B cell (primary cell): ENCODE data around the gene GFOD2. TPM values are rescaled to one million over a fixed set of nuclear protein-coding genes. Genes with fewer than 3 reads are reported as not detected.

Experiments used
- ATAC-seq: fragments of 200-7000 bp; cut with Tn5 transposase; one replicate; pipeline ENCODE4 v1.10.0; 2021; ENCODE audit warnings: low read depth, mild to moderate bottlenecking, moderate number of reproducible peaks, moderate library complexity
- CTCF ChIA-PET: fragments of 350-600 bp; sonication (Branson Sonifier 250); formaldehyde crosslinking; loops from one replicate; lab custom pipeline; 2021; ENCODE audit warnings: antibody characterized with exemption, inconsistent platforms; lab: Charles Lee
- POLR2A ChIA-PET: fragments of 350-600 bp; sonication (Branson Sonifier 250); formaldehyde crosslinking; loops from one replicate; lab custom pipeline; 2021; ENCODE audit warnings: antibody characterized with exemption; lab: Charles Lee
- DNase-seq: peaks from one replicate; pipeline ENCODE4 v3.0.0; 2013
- H2AFZ ChIP-seq: 2 replicates; pipeline ENCODE4 v1.6.1; 2012; ENCODE audit warnings: mild to moderate bottlenecking, low read depth, low read length; ENCODE audit not compliant: insufficient read depth, poor library complexity, severe bottlenecking
- H3K27ac ChIP-seq, 2 donors: 1 replicate in 1 of 2; 2 replicates in 1 of 2; pipeline ENCODE4 v1.5.1; 2012 to 2013; ENCODE audit warnings: low read length in 2 of 2, mild to moderate bottlenecking in 2 of 2, moderate library complexity in 1 of 2
- H3K27me3 ChIP-seq, 4 experiments: fragments of 200-600 bp in 1 of 4; sonication (generic) in 1 of 4; replicated peaks in 1 of 4; 1 replicate in 2 of 4; 2 replicates in 2 of 4; pipeline versions ENCODE4 v1.6.1 to v1.7.0; 2013 to 2016; ENCODE audit warnings: low read length in 3 of 4, mild to moderate bottlenecking in 2 of 4, mixed read lengths in 1 of 4, moderate library complexity in 1 of 4; ENCODE audit not compliant: insufficient read depth in 4 of 4, control insufficient read depth in 3 of 4; ENCODE audit errors: control extremely low read depth in 1 of 4
- H3K36me3 ChIP-seq, 2 experiments: replicated peaks in 1 of 2; 1 replicate in 1 of 2; 2 replicates in 1 of 2; pipeline versions ENCODE4 v1.6.1 to v1.7.1; 2013; ENCODE audit warnings: low read length in 1 of 2; ENCODE audit not compliant: insufficient read depth in 2 of 2, control insufficient read depth in 1 of 2; ENCODE audit errors: control extremely low read depth in 1 of 2, extremely low read depth in 1 of 2
- H3K4me1 ChIP-seq, 2 donors: fragments of 200-600 bp in 1 of 2; sonication (generic) in 1 of 2; 1 replicate in 1 of 2; 2 replicates in 1 of 2; pipeline versions ENCODE4 v1.5.1 to v1.6.1; 2013 to 2017; ENCODE audit warnings: low read length in 2 of 2; ENCODE audit not compliant: control insufficient read depth in 2 of 2, insufficient read depth in 2 of 2
- H3K4me2 ChIP-seq: replicated peaks from 2 replicates; pipeline ENCODE3; 2012; ENCODE audit warnings: mild to moderate bottlenecking, low read depth, low read length; ENCODE audit not compliant: poor library complexity, severe bottlenecking
- H3K4me3 ChIP-seq, 5 experiments: fragments of 200-600 bp in 1 of 5; sonication (generic) in 1 of 5; 1 replicate in 3 of 5; 2 replicates in 2 of 5; pipeline versions ENCODE4 v1.5.1 to v1.7.0; 2011 to 2016; ENCODE audit warnings: low read length in 4 of 5, mild to moderate bottlenecking in 4 of 5, low read depth in 2 of 5, control low read depth in 1 of 5, moderate library complexity in 1 of 5; ENCODE audit not compliant: insufficient read depth in 1 of 5; ENCODE audit errors: control extremely low read depth in 1 of 5, extremely low read depth in 1 of 5
- H3K79me2 ChIP-seq: fragments of 200-600 bp; sonication (generic); one replicate; pipeline ENCODE4 v1.6.0; 2016; ENCODE audit warnings: low read length; ENCODE audit not compliant: control insufficient read depth, insufficient read depth
- H3K9ac ChIP-seq: fragments of 200-600 bp; sonication (generic); 2 replicates; pipeline ENCODE4 v1.6.1; 2017; ENCODE audit warnings: mild to moderate bottlenecking, low read length, moderate library complexity
- H3K9me3 ChIP-seq, 3 donors: one replicate each; pipeline versions ENCODE4 v1.6.1 to v1.7.1; 2013; ENCODE audit warnings: low read length in 2 of 3; ENCODE audit not compliant: control insufficient read depth in 2 of 3, insufficient read depth in 1 of 3; ENCODE audit errors: control extremely low read depth in 1 of 3
- H4K20me1 ChIP-seq: 2 replicates; pipeline ENCODE4 v1.6.0; 2012; ENCODE audit warnings: mild to moderate bottlenecking, low read length; ENCODE audit not compliant: insufficient read depth, control insufficient read depth, poor library complexity, severe bottlenecking
- H3K27ac Mint-ChIP-seq: one replicate; pipeline ENCODE4 v1.8.0; 2021; ENCODE audit warnings: mixed read lengths
- H3K27me3 Mint-ChIP-seq: one replicate; pipeline ENCODE4 v1.8.0; 2021; ENCODE audit warnings: mixed read lengths
- H3K4me1 Mint-ChIP-seq: one replicate; pipeline ENCODE4 v1.8.0; 2021; ENCODE audit warnings: mixed read lengths
- H3K4me3 Mint-ChIP-seq: one replicate; pipeline ENCODE4 v1.8.0; 2021; ENCODE audit warnings: mixed read lengths
- H3K9me3 Mint-ChIP-seq: one replicate; pipeline ENCODE4 v1.8.0; 2022; ENCODE audit warnings: mixed read lengths; ENCODE audit not compliant: insufficient read depth
- CTCF ChIP-seq: fragments of 200-600 bp; IDR thresholded peaks from one replicate; pipeline ENCODE4 v1.8.0; 2022; ENCODE audit warnings: antibody characterized with exemption, mild to moderate bottlenecking
- EZH2 ChIP-seq: IDR thresholded peaks from 2 replicates; pipeline ENCODE4 v1.6.1; 2012; ENCODE audit warnings: borderline replicate concordance, low read depth, mild to moderate bottlenecking, moderate library complexity, low read length; ENCODE audit not compliant: insufficient read depth, poor library complexity, severe bottlenecking
- WGBS: methylation state at CpG from one replicate; pipeline ENCODE4 v1.1.5; 2013; ENCODE audit warnings: missing lambda C conversion rate; ENCODE audit not compliant: insufficient coverage; 5-methylcytosine and 5-hydroxymethylcytosine counted together
- intact Hi-C: fragments of 100-400 bp; cut with micrococcal nuclease; formaldehyde crosslinking; loops from one replicate; pipeline ENCODE4 v1.10.0; 2022
- polyA plus RNA-seq: library from polyadenylated mRNA; depleted of rRNA; stranded (reverse); fragments of >200 nt; gene quantifications from 2 replicates; pipeline ENCODE4 v1.2.3, GENCODE V29; 2012
- total RNA-seq, 2 donors: library from RNA; stranded (reverse); fragments of 120-200 nt in 1 of 2; gene quantifications; 1 replicate in 1 of 2; 2 replicates in 1 of 2; pipeline versions ENCODE4 v1.2.3 to v1.2.4, GENCODE V29; 2013 to 2022

Gene GFOD2
- total and polyA plus RNA-seq, 2 donors (not counting 1 experiment from before 2014, with no cell fraction given): 11.9 to 18.2 TPM

- intact Hi-C loops: no loop called here
- no peak overlapping the region for H3K4me3 Mint-ChIP-seq
- no peaks in the 10 kb centered on the region for H3K27me3 Mint-ChIP-seq
- H3K27me3 ChIP-seq: no peaks in the 10 kb centered on the region
- H3K4me2 ChIP-seq: peak overlapping the region; percentile 51
- WGBS: 89% methylated on average over 3 of the region's 3 CpGs
- no peak overlapping the region for H3K27ac ChIP-seq
- H3K4me1 ChIP-seq: peaks cover 18 to 21% of the 10 kb centered on the region in 2 donors
- peaks cover 27% of the 10 kb centered on the region for H4K20me1 ChIP-seq
- H2AFZ ChIP-seq: no peak overlapping the region
- H3K4me1 Mint-ChIP-seq: peaks cover 25% of the 10 kb centered on the region
- H3K27ac Mint-ChIP-seq: no peak overlapping the region
- no peaks in the 10 kb centered on the region for H3K9me3 Mint-ChIP-seq
- peaks cover 6 to 21% of the 10 kb centered on the region in 2 experiments for H3K36me3 ChIP-seq
- DNase-seq (no peak), ATAC-seq (no peak)
- TF ChIP-seq EZH2 (no peak), CTCF (no peak)
- no peak overlapping the region for H3K9ac ChIP-seq
- peaks cover 47% of the 10 kb centered on the region for H3K79me2 ChIP-seq
- POLR2A ChIA-PET: no interaction called here
- H3K9me3 ChIP-seq: no peaks in the 10 kb centered on the region
- H3K4me3 ChIP-seq: no peak overlapping the region
- CTCF ChIA-PET: no interaction called here
Observed at GRCh38 chr16:67748834-67749233, 29.7 kb upstream of the GFOD2 start.

GRCh38 chr16:67746846-67747245 lies 27.7 kb upstream of the GFOD2 start:
- no peak overlapping the region for H3K9ac ChIP-seq
- no peak overlapping the region for H2AFZ ChIP-seq
- CTCF ChIA-PET: interaction anchor here (0.6 to 1.0 kb wide), 2 partner anchors 70 to 265 kb away, joined by 3 to 4 read pairs; no protein-coding TSS in a partner anchor
- no peak overlapping the region for H3K27ac ChIP-seq
- H3K4me2 ChIP-seq: no peak overlapping the region
- intact Hi-C loops: no loop called here
- peaks cover 18 to 21% of the 10 kb centered on the region in 2 donors for H3K4me1 ChIP-seq
- no peak for DNase-seq
- peaks cover 32% of the 10 kb centered on the region for H4K20me1 ChIP-seq
- no peaks in the 10 kb centered on the region for H3K9me3 ChIP-seq
- TF ChIP-seq CTCF: no peak
- no peak for TF ChIP-seq EZH2
- ATAC-seq: no peak
- POLR2A ChIA-PET: no interaction called here
- peaks cover 48% of the 10 kb centered on the region for H3K79me2 ChIP-seq
- no peaks in the 10 kb centered on the region for H3K27me3 ChIP-seq
- peaks cover 4 to 30% of the 10 kb centered on the region in 2 experiments for H3K36me3 ChIP-seq
- H3K9me3 Mint-ChIP-seq: no peaks in the 10 kb centered on the region
- H3K4me3 Mint-ChIP-seq: no peak overlapping the region
- no peak overlapping the region for H3K4me3 ChIP-seq
- H3K27me3 Mint-ChIP-seq: no peaks in the 10 kb centered on the region
- H3K27ac Mint-ChIP-seq: no peak overlapping the region
- peaks cover 25% of the 10 kb centered on the region for H3K4me1 Mint-ChIP-seq
